K562 (cell line): ENCODE results near the gene TMEM168. TPM values are rescaled to one million over a fixed set of nuclear protein-coding genes. Genes with fewer than 3 reads are reported as not detected.

Source experiments
- ARID4B ChIP-seq: sonication (generic); formaldehyde crosslinking; IDR thresholded peaks from 2 replicates; pipeline ENCODE4 v1.8.0; 2022; ENCODE audit warnings: mild to moderate bottlenecking, missing genetic modification reagents
- CBFA2T2 ChIP-seq: fragments of 450-650 bp; conservative IDR thresholded peaks from 2 replicates; pipeline ENCODE4 v1.6.1; 2017; ENCODE audit warnings: mild to moderate bottlenecking
- EP300 ChIP-seq: IDR thresholded peaks from 2 replicates; pipeline ENCODE4 v1.6.1; 2012; ENCODE audit warnings: low read length, improper control_type of control experiment
- FOXK2 ChIP-seq, 2 experiments: fragments of 450-650 bp; IDR thresholded peaks in 1 of 2; conservative IDR thresholded peaks in 1 of 2; 2 replicates each; pipeline ENCODE4 v1.6.1; 2016; ENCODE audit warnings: low read depth in 2 of 2, mild to moderate bottlenecking in 1 of 2
- HNRNPUL1 ChIP-seq: fragments of 200-400 bp; formaldehyde crosslinking; IDR thresholded peaks from 2 replicates; pipeline ENCODE4 v1.6.1; 2017; ENCODE audit warnings: low read length
- KDM2B ChIP-seq: fragments of 250-450 bp; sonication (Bioruptor Pico); IDR thresholded peaks from 2 replicates; pipeline ENCODE4 v1.8.0; 2021; ENCODE audit warnings: mild to moderate bottlenecking, moderate library complexity
- PPARD ChIP-seq: fragments of 250-450 bp; sonication (Bioruptor Pico); IDR thresholded peaks from 2 replicates; pipeline ENCODE4 v1.8.0; 2022; ENCODE audit warnings: inconsistent platforms, mild to moderate bottlenecking, moderate library complexity
- RCOR1 ChIP-seq, 2 experiments: IDR thresholded peaks; 2 replicates each; pipeline ENCODE4 v1.6.1; 2012; ENCODE audit warnings: low read depth in 2 of 2, low read length in 2 of 2, borderline replicate concordance in 1 of 2, improper control_type of control experiment in 1 of 2
- SMARCC2 ChIP-seq: fragments of 450-650 bp; IDR thresholded peaks from 2 replicates; pipeline ENCODE4 v1.6.1; 2017; ENCODE audit warnings: antibody characterized with exemption, moderate library complexity, mild to moderate bottlenecking, low read depth
- SNRNP70 ChIP-seq: fragments of 200-400 bp; formaldehyde crosslinking; optimal IDR thresholded peaks from 2 replicates; pipeline ENCODE3; 2017; ENCODE audit warnings: low read depth, low read length
- STAT5A ChIP-seq: IDR thresholded peaks from 2 replicates; pipeline ENCODE4 v1.6.1; 2012; ENCODE audit warnings: low read length, inconsistent platforms, borderline replicate concordance
- TRIM28 ChIP-seq: fragments of 450-650 bp; IDR thresholded peaks from 2 replicates; pipeline ENCODE4 v1.6.1; 2017
- ZBTB33 ChIP-seq: sonication (generic); formaldehyde crosslinking; IDR thresholded peaks from 2 replicates; pipeline ENCODE4 v1.8.1; 2023; ENCODE audit warnings: mild to moderate bottlenecking, missing genetic modification reagents
- ZBTB7A ChIP-seq: IDR thresholded peaks from 2 replicates; pipeline ENCODE4 v1.6.1; 2011; ENCODE audit warnings: low read depth, mild to moderate bottlenecking, low read length, moderate library complexity, borderline replicate concordance; ENCODE audit not compliant: control insufficient read depth
- ZC3H8 ChIP-seq: fragments of 450-650 bp; IDR thresholded peaks from 2 replicates; pipeline ENCODE4 v1.6.1; 2017
- ZMIZ1 ChIP-seq, 2 experiments: fragments of 150-350 bp in 1 of 2; IDR thresholded peaks; 2 replicates each; pipeline ENCODE4 v1.6.1; 2012 to 2016; ENCODE audit warnings: low read depth in 2 of 2, low read length in 2 of 2, mild to moderate bottlenecking in 1 of 2, moderate library complexity in 1 of 2
- ZNF445 ChIP-seq: fragments of 250-450 bp; sonication (Bioruptor Pico); IDR thresholded peaks from 2 replicates; pipeline ENCODE4 v1.4.0; 2020; ENCODE audit warnings: low read depth, mild to moderate bottlenecking, moderate library complexity
- ZZZ3 ChIP-seq: fragments of 450-650 bp; IDR thresholded peaks from 2 replicates; pipeline ENCODE4 v1.6.1; 2016; ENCODE audit warnings: antibody characterized with exemption, mild to moderate bottlenecking, moderate library complexity
- polyA plus RNA-seq, 8 experiments: library from polyadenylated mRNA; depleted of rRNA in 4 of 8; stranded (reverse) in 5 of 8; unstranded in 3 of 8; fragments of >200 nt; fragmentation: Nextera tagmentation in 2 of 8; fragmentation: Illumina TruSeq in 1 of 8; extraction: Ambion mirVana in 2 of 8; extraction: Trizol in 1 of 8; gene quantifications; 2 replicates each; pipeline versions ENCODE4 v1.2.1 to v1.2.3, GENCODE V29; 2011 to 2014; ENCODE audit warnings: inconsistent platforms in 1 of 8, missing spikeins in 1 of 8
- total RNA-seq, 7 experiments: library from RNA; depleted of rRNA in 6 of 7; stranded (reverse); fragments of >200 nt in 6 of 7; fragmentation: Illumina TruSeq in 2 of 7; extraction: Trizol in 2 of 7; gene quantifications; 2 replicates each; pipeline versions ENCODE4 v1.2.1 to v1.2.3, GENCODE V29; 2011 to 2021; ENCODE audit warnings: low replicate concordance in 1 of 7

The TMEM168 gene
- total and polyA plus RNA-seq, 9 of the 15 experiments (the other 6 are each of a cell fraction or from before 2014, with no cell fraction given), result 19.7 to 50.7 (median 25.4) TPM

GRCh38 chr7:112789817-112790585, at the start of gene TMEM168 (continued):
- peak; percentile 91 for TF ChIP-seq ARID4B (CRISPR knock-in tag)
- TF ChIP-seq ZC3H8, result no peak; the same call in 1 of the 2 replicates
- no peak for TF ChIP-seq HNRNPUL1
- no peak for TF ChIP-seq PPARD (CRISPR knock-in tag)
- TF ChIP-seq CBFA2T2, result no peak
- peak; percentile 34; the same call in 1 of the 2 replicates for TF ChIP-seq ZBTB7A
- no peak; the same call in 1 of the 2 replicates for TF ChIP-seq STAT5A
- TF ChIP-seq SNRNP70, result no peak
- TF ChIP-seq KDM2B (CRISPR knock-in tag), result 0 out of 2 replicates have a peak, but pooled peaks have one; percentile 5
- no peak; a peak in 1 of 4 replicates for TF ChIP-seq ZMIZ1 (IDR thresholded peaks at IDR 0.05; ENCODE audit: low read depth in 2 of 2, low read length in 2 of 2)
- peak; percentile 62 to 73; a peak in 3 of 4 replicates for TF ChIP-seq RCOR1 (IDR thresholded peaks at IDR 0.05; ENCODE audit: borderline replicate concordance in 1 of 2, low read depth in 2 of 2, low read length in 2 of 2)
- TF ChIP-seq FOXK2 (conservative IDR thresholded peaks at IDR 0.05 in 1 of 2, IDR thresholded peaks at IDR 0.05 in 1 of 2; ENCODE audit: low read depth in 2 of 2), result peak; percentile 83 to 85
- peak; percentile 24 for TF ChIP-seq EP300
- no peak for TF ChIP-seq ZNF445 (CRISPR knock-in tag)
- no peak for TF ChIP-seq ZZZ3
- 0 out of 2 replicates have a peak, but pooled peaks have one; percentile 50 for TF ChIP-seq SMARCC2
- no peak; the same call in 1 of the 2 replicates for TF ChIP-seq TRIM28
- peak; percentile 73 for TF ChIP-seq ZBTB33 (CRISPR knock-in tag)
